SJCRH30 (cell line): ENCODE results near the gene INO80E. TPM values are rescaled to one million over a fixed set of nuclear protein-coding genes. Genes with fewer than 3 reads are reported as not detected.

Experiments used
- DNase-seq, 2 experiments: peaks; one replicate each; pipeline ENCODE4 v3.0.0-alpha.2; 2015 to 2020
- H3K27ac ChIP-seq: fragments of 250-450 bp; sonication (Bioruptor Pico); 2 replicates; pipeline ENCODE4 v1.5.1; 2020; ENCODE audit warnings: mild to moderate bottlenecking, moderate library complexity
- H3K27me3 ChIP-seq: fragments of 250-450 bp; sonication (Bioruptor Pico); 2 replicates; pipeline ENCODE4 v1.5.1; 2020; ENCODE audit warnings: mild to moderate bottlenecking, moderate library complexity
- H3K36me3 ChIP-seq: fragments of 250-450 bp; sonication (Bioruptor Pico); 2 replicates; pipeline ENCODE4 v1.5.1; 2020; ENCODE audit warnings: mild to moderate bottlenecking, moderate library complexity
- H3K4me1 ChIP-seq: fragments of 250-450 bp; sonication (Bioruptor Pico); 2 replicates; pipeline ENCODE4 v1.5.1; 2020; ENCODE audit warnings: mild to moderate bottlenecking, moderate library complexity
- H3K4me3 ChIP-seq: fragments of 250-450 bp; sonication (Bioruptor Pico); 2 replicates; pipeline ENCODE4 v1.5.1; 2020; ENCODE audit warnings: mild to moderate bottlenecking, moderate library complexity
- H3K9me3 ChIP-seq: fragments of 250-450 bp; sonication (Bioruptor Pico); replicated peaks from 2 replicates; pipeline ENCODE4 v1.5.1; 2020; ENCODE audit warnings: mild to moderate bottlenecking, moderate library complexity
- total RNA-seq: library from RNA; depleted of rRNA; stranded (reverse); fragments of >200 nt; shearing (Covaris generic); gene quantifications from 2 replicates; pipeline ENCODE4 v1.2.3, GENCODE V29; 2014

Gene INO80E
- total RNA-seq, 1 experiment from 2014 or later, result 54.5 TPM

- H3K27me3 ChIP-seq, result no peaks in the 10 kb centered on the region
- peaks cover 4% of the 10 kb centered on the region; the same call in 1 of the 2 replicates for H3K9me3 ChIP-seq
- no peak overlapping the region for H3K4me3 ChIP-seq
- no peaks in the 10 kb centered on the region; the same call in 1 of the 2 replicates for H3K36me3 ChIP-seq
- H3K4me1 ChIP-seq, result 0 out of 2 replicates have a peak, but pooled peaks cover 3% of the 10 kb centered on the region
- no peak for DNase-seq
- H3K27ac ChIP-seq, result no peak overlapping the region
Observed at GRCh38 chr16:29972500-29972899, 23.5 kb upstream of the INO80E start.

GRCh38 chr16:29972992-29973383, 23.1 kb upstream of the INO80E start:
- Histone ChIP-seq H3K27ac (no peak overlapping the region), H3K4me3 (no peak overlapping the region), H3K9me3 (peaks cover 4% of the 10 kb centered on the region; the same call in 1 of the 2 replicates), H3K4me1 (0 out of 2 replicates have a peak, but pooled peaks cover 3% of the 10 kb centered on the region), H3K36me3 (peaks cover under 1% of the 10 kb centered on the region), H3K27me3 (no peaks in the 10 kb centered on the region)
- no peak for DNase-seq

- peaks cover 6% of the 10 kb centered on the region for H3K36me3 ChIP-seq
- H3K9me3 ChIP-seq, result peaks cover 4% of the 10 kb centered on the region; the same call in 1 of the 2 replicates
- DNase-seq, result peak; percentile 98 to 99
- peak within 1 kb of the TSS; percentile 38 for H3K27ac ChIP-seq
- H3K4me3 ChIP-seq, result peak within 1 kb of the TSS; percentile 76
- H3K27me3 ChIP-seq, result no peaks in the 10 kb centered on the region
- 0 out of 2 replicates have a peak, but pooled peaks cover 3% of the 10 kb centered on the region for H3K4me1 ChIP-seq
Observed at GRCh38 chr16:29973384-29974246, 22.4 kb upstream of the INO80E start, which contains the start of gene TAOK2. Gene TAOK2 (plus strand): TSS chr16:29973868. CDS start chr16:29977773, 3,905 bp downstream.

- Histone ChIP-seq H3K9me3 (peaks cover 4% of the 10 kb centered on the region; the same call in 1 of the 2 replicates), H3K27me3 (no peaks in the 10 kb centered on the region), H3K27ac (peak overlapping the region; percentile 38), H3K4me1 (0 out of 2 replicates have a peak, but pooled peaks cover 3% of the 10 kb centered on the region), H3K36me3 (peaks cover 10% of the 10 kb centered on the region), H3K4me3 (peak overlapping the region; percentile 76)
- no peak for DNase-seq
Observed at GRCh38 chr16:29974291-29975133, 21.5 kb upstream of the INO80E start.

GRCh38 chr16:29975134-29975538, 20.9 kb upstream of the INO80E start:
- Histone ChIP-seq H3K4me3 (peak overlapping the region; percentile 76), H3K36me3 (peaks cover 17% of the 10 kb centered on the region), H3K27me3 (no peaks in the 10 kb centered on the region), H3K4me1 (0 out of 2 replicates have a peak, but pooled peaks cover 3% of the 10 kb centered on the region), H3K9me3 (peaks cover 4% of the 10 kb centered on the region; the same call in 1 of the 2 replicates), H3K27ac (no peak overlapping the region)
- no peak for DNase-seq

GRCh38 chr16:29975811-29976511, 20.1 kb upstream of the INO80E start:
- H3K36me3 ChIP-seq, result peaks cover 18% of the 10 kb centered on the region
- peaks cover 4% of the 10 kb centered on the region; the same call in 1 of the 2 replicates for H3K9me3 ChIP-seq
- H3K4me1 ChIP-seq, result 0 out of 2 replicates have a peak, but pooled peaks cover 3% of the 10 kb centered on the region
- no peak overlapping the region for H3K27ac ChIP-seq
- no peak overlapping the region for H3K4me3 ChIP-seq
- H3K27me3 ChIP-seq, result no peaks in the 10 kb centered on the region
- DNase-seq, result no peak

GRCh38 chr16:29977063-29977825, 18.8 kb upstream of the INO80E start:
- no peak overlapping the region for H3K4me3 ChIP-seq
- peaks cover 23% of the 10 kb centered on the region for H3K36me3 ChIP-seq
- 0 out of 2 replicates have a peak, but pooled peaks cover 3% of the 10 kb centered on the region for H3K4me1 ChIP-seq
- DNase-seq, result no peak
- H3K27ac ChIP-seq, result no peak overlapping the region
- H3K9me3 ChIP-seq, result peaks cover 4% of the 10 kb centered on the region; the same call in 1 of the 2 replicates
- H3K27me3 ChIP-seq, result no peaks in the 10 kb centered on the region

- DNase-seq, result no peak
- peaks cover 25% of the 10 kb centered on the region for H3K36me3 ChIP-seq
- 0 out of 2 replicates have a peak, but pooled peaks cover under 1% of the 10 kb centered on the region for H3K9me3 ChIP-seq
Observed at GRCh38 chr16:29978081-29978480, 18.0 kb upstream of the INO80E start.

GRCh38 chr16:29978564-29979270, 17.3 kb upstream of the INO80E start:
- H3K27me3 ChIP-seq, result no peaks in the 10 kb centered on the region
- H3K27ac ChIP-seq, result no peak overlapping the region
- H3K4me3 ChIP-seq, result no peak overlapping the region
- H3K36me3 ChIP-seq, result peaks cover 27% of the 10 kb centered on the region
- H3K9me3 ChIP-seq, result no peaks in the 10 kb centered on the region
- 0 out of 2 replicates have a peak, but pooled peaks cover 3% of the 10 kb centered on the region for H3K4me1 ChIP-seq
- DNase-seq, result no peak

More at GRCh38 chr16:29978081-29978480, 18.0 kb upstream of the INO80E start:
- H3K27ac ChIP-seq, result no peak overlapping the region
- no peaks in the 10 kb centered on the region for H3K27me3 ChIP-seq
- H3K4me1 ChIP-seq, result 0 out of 2 replicates have a peak, but pooled peaks cover 3% of the 10 kb centered on the region
- H3K4me3 ChIP-seq, result no peak overlapping the region

- DNase-seq, result no peak
- H3K9me3 ChIP-seq, result no peaks in the 10 kb centered on the region
- no peak overlapping the region for H3K27ac ChIP-seq
- H3K36me3 ChIP-seq, result peaks cover 42% of the 10 kb centered on the region
- no peaks in the 10 kb centered on the region for H3K4me1 ChIP-seq
- H3K27me3 ChIP-seq, result no peaks in the 10 kb centered on the region
- H3K4me3 ChIP-seq, result no peak overlapping the region
Observed at GRCh38 chr16:29982560-29983419, 13.3 kb upstream of the INO80E start.

- Histone ChIP-seq H3K27ac (no peak overlapping the region), H3K9me3 (no peaks in the 10 kb centered on the region), H3K27me3 (no peaks in the 10 kb centered on the region), H3K36me3 (peaks cover 36% of the 10 kb centered on the region), H3K4me1 (no peaks in the 10 kb centered on the region), H3K4me3 (no peak overlapping the region)
- DNase-seq, result no peak
Observed at GRCh38 chr16:29983420-29984136, 12.5 kb upstream of the INO80E start.
